Ramos (cell line): ENCODE results near the gene SLC25A34.
"Not testable (repeated sequence)": the region's sequence is repeated elsewhere in the genome, so short reads cannot be mapped to it uniquely, and the experiment has no call there.

Experiments
- in situ Hi-C: fragments of 300-500 bp; cut with MboI; formaldehyde crosslinking; loops from one replicate; pipeline ENCODE4 v1.14.3; 2022; ENCODE audit warnings: low sequenced_read_pairs; ENCODE audit not compliant: unreplicated experiment

Gene SLC25A34

GRCh38 chr1:15736038-15736891 lies at the start of gene SLC25A34:
SLC25A34 (plus strand) TSS chr1:15736258; CDS start chr1:15736486, 228 bp downstream.
- in situ Hi-C loops = no loop called here

GRCh38 chr1:15687446-15687845 lies 48.6 kb upstream of the SLC25A34 start:
- in situ Hi-C loops = no loop called here

- in situ Hi-C loops = no loop called here
These were observed 45.7 kb upstream of the SLC25A34 start for GRCh38 chr1:15690317-15690716.

- in situ Hi-C loops = no loop called here
These were observed 44.5 kb upstream of the SLC25A34 start for GRCh38 chr1:15691434-15692032.

GRCh38 chr1:15692121-15692682 lies 43.9 kb upstream of the SLC25A34 start:
- in situ Hi-C loops = no loop called here

GRCh38 chr1:15693371-15693770 lies 42.7 kb upstream of the SLC25A34 start:
- in situ Hi-C loops = no loop called here

- in situ Hi-C loops = no loop called here
These were observed 39.0 kb upstream of the SLC25A34 start for GRCh38 chr1:15696956-15697521.

- in situ Hi-C loops = no loop called here
These were observed 37.9 kb upstream of the SLC25A34 start for GRCh38 chr1:15698201-15698600.

- in situ Hi-C loops = not testable (repeated sequence)
These were observed 36.7 kb upstream of the SLC25A34 start for GRCh38 chr1:15699321-15699720.

- in situ Hi-C loops = no loop called here
These were observed 35.5 kb upstream of the SLC25A34 start for GRCh38 chr1:15700508-15700907.

GRCh38 chr1:15701784-15702183 lies 34.3 kb upstream of the SLC25A34 start:
- in situ Hi-C loops = no loop called here

GRCh38 chr1:15702722-15703550 lies 33.1 kb upstream of the SLC25A34 start:
- in situ Hi-C loops = no loop called here

GRCh38 chr1:15703562-15703961 lies 32.5 kb upstream of the SLC25A34 start:
- in situ Hi-C loops = no loop called here

GRCh38 chr1:15704526-15705183 lies 31.4 kb upstream of the SLC25A34 start:
- in situ Hi-C loops = no loop called here

- in situ Hi-C loops = no loop called here
These were observed 30.9 kb upstream of the SLC25A34 start for GRCh38 chr1:15705184-15705566.

- in situ Hi-C loops = no loop called here
These were observed 29.3 kb upstream of the SLC25A34 start for GRCh38 chr1:15706751-15707150.

- in situ Hi-C loops = no loop called here
These were observed 28.7 kb upstream of the SLC25A34 start for GRCh38 chr1:15707239-15707925.

- in situ Hi-C loops = no loop called here
These were observed 27.4 kb upstream of the SLC25A34 start for GRCh38 chr1:15708486-15709137.

- in situ Hi-C loops = no loop called here
These were observed 26.8 kb upstream of the SLC25A34 start for GRCh38 chr1:15709226-15709625.
